ENCODE data around the gene QRSL1. TPM values are rescaled to one million over a fixed set of nuclear protein-coding genes. Genes with fewer than 3 reads are reported as not detected.
"Not testable (repeated sequence)": the region's sequence is repeated elsewhere in the genome, so short reads cannot be mapped to it uniquely, and the experiment has no call there.

Gene QRSL1
- total RNA-seq, 2 experiments from 2014 or later, result 20.1 to 22.2 TPM

GRCh38 chr6:106614592-106615257 lies 14.7 kb upstream of the QRSL1 start:
- Mint-ChIP-seq H3K4me3 (no peak overlapping the region), H3K36me3 (peaks cover 11% of the 10 kb centered on the region), H3K9me3 (no peaks in the 10 kb centered on the region), H3K27me3 (no peaks in the 10 kb centered on the region), H3K4me1 (peaks cover 16% of the 10 kb centered on the region), H3K27ac (no peak overlapping the region)
- no peak for DNase-seq

- Mint-ChIP-seq H3K36me3 (peaks cover 15% of the 10 kb centered on the region), H3K9me3 (no peaks in the 10 kb centered on the region), H3K27ac (no peak overlapping the region), H3K4me1 (peaks cover 16% of the 10 kb centered on the region), H3K27me3 (no peaks in the 10 kb centered on the region), H3K4me3 (no peak overlapping the region)
- DNase-seq, result no peak
Measured at GRCh38 chr6:106617302-106617701, 12.1 kb upstream of the QRSL1 start.

GRCh38 chr6:106617857-106618256 lies 11.5 kb upstream of the QRSL1 start:
- no peak for DNase-seq
- peaks cover 16% of the 10 kb centered on the region for H3K36me3 Mint-ChIP-seq
- H3K4me1 Mint-ChIP-seq, result peaks cover 11% of the 10 kb centered on the region
- H3K9me3 Mint-ChIP-seq, result no peaks in the 10 kb centered on the region
- no peaks in the 10 kb centered on the region for H3K27me3 Mint-ChIP-seq
- H3K27ac Mint-ChIP-seq, result no peak overlapping the region
- H3K4me3 Mint-ChIP-seq, result no peak overlapping the region

- H3K9me3 Mint-ChIP-seq, result no peaks in the 10 kb centered on the region
- H3K4me1 Mint-ChIP-seq, result peaks cover 7% of the 10 kb centered on the region
- H3K4me3 Mint-ChIP-seq, result no peak overlapping the region
- H3K27ac Mint-ChIP-seq, result no peak overlapping the region
- DNase-seq, result no peak
- H3K36me3 Mint-ChIP-seq, result peaks cover 12% of the 10 kb centered on the region
- no peaks in the 10 kb centered on the region for H3K27me3 Mint-ChIP-seq
Measured at GRCh38 chr6:106618324-106618723, 11.1 kb upstream of the QRSL1 start.

- DNase-seq, result no peak
- no peak overlapping the region for H3K27ac Mint-ChIP-seq
- no peak overlapping the region for H3K4me3 Mint-ChIP-seq
- H3K4me1 Mint-ChIP-seq, result peaks cover 1% of the 10 kb centered on the region
- H3K27me3 Mint-ChIP-seq, result no peaks in the 10 kb centered on the region
- H3K9me3 Mint-ChIP-seq, result no peaks in the 10 kb centered on the region
- peaks cover 9% of the 10 kb centered on the region for H3K36me3 Mint-ChIP-seq
Measured at GRCh38 chr6:106619223-106619622, 10.2 kb upstream of the QRSL1 start.

GRCh38 chr6:106620931-106621672 lies 8.3 kb upstream of the QRSL1 start:
- H3K36me3 Mint-ChIP-seq, result peaks cover 8% of the 10 kb centered on the region
- no peak overlapping the region for H3K4me3 Mint-ChIP-seq
- H3K9me3 Mint-ChIP-seq, result no peaks in the 10 kb centered on the region
- H3K4me1 Mint-ChIP-seq, result no peaks in the 10 kb centered on the region
- no peak overlapping the region for H3K27ac Mint-ChIP-seq
- H3K27me3 Mint-ChIP-seq, result no peaks in the 10 kb centered on the region
- DNase-seq, result no peak

GRCh38 chr6:106622412-106622811 lies 7.0 kb upstream of the QRSL1 start:
- DNase-seq, result no peak
- Mint-ChIP-seq H3K27ac (no peak overlapping the region), H3K27me3 (no peaks in the 10 kb centered on the region), H3K36me3 (peaks cover 8% of the 10 kb centered on the region), H3K4me3 (no peak overlapping the region), H3K4me1 (peaks cover 3% of the 10 kb centered on the region), H3K9me3 (no peaks in the 10 kb centered on the region)

- no peaks in the 10 kb centered on the region for H3K27me3 Mint-ChIP-seq
- H3K9me3 Mint-ChIP-seq, result no peaks in the 10 kb centered on the region
- peaks cover 6% of the 10 kb centered on the region for H3K4me1 Mint-ChIP-seq
- peaks cover 8% of the 10 kb centered on the region for H3K36me3 Mint-ChIP-seq
- H3K4me3 Mint-ChIP-seq, result no peak overlapping the region
- H3K27ac Mint-ChIP-seq, result no peak overlapping the region
- no peak for DNase-seq
Measured at GRCh38 chr6:106623039-106623438, 6.3 kb upstream of the QRSL1 start.

GRCh38 chr6:106626485-106626884 lies 2.9 kb upstream of the QRSL1 start:
- DNase-seq, result no peak
- Mint-ChIP-seq H3K4me1 (peaks cover 19% of the 10 kb centered on the region), H3K4me3 (no peak overlapping the region), H3K9me3 (no peaks in the 10 kb centered on the region), H3K36me3 (peaks cover 8% of the 10 kb centered on the region), H3K27ac (no peak overlapping the region), H3K27me3 (no peaks in the 10 kb centered on the region)

- not testable (repeated sequence) for H3K27ac Mint-ChIP-seq, DNase-seq, H3K9me3 Mint-ChIP-seq, H3K27me3 Mint-ChIP-seq, H3K36me3 Mint-ChIP-seq
- Mint-ChIP-seq H3K4me3 (peak overlapping the region; percentile 95), H3K4me1 (peaks cover 24% of the 10 kb centered on the region)
Measured at GRCh38 chr6:106627760-106628159, 1.6 kb upstream of the QRSL1 start.

- no peak for DNase-seq
- Mint-ChIP-seq H3K27me3 (no peaks in the 10 kb centered on the region), H3K27ac (peak overlapping the region; percentile 99), H3K4me3 (peak overlapping the region; percentile 95), H3K9me3 (no peaks in the 10 kb centered on the region), H3K4me1 (peaks cover 25% of the 10 kb centered on the region), H3K36me3 (peaks cover 3% of the 10 kb centered on the region)
Measured at GRCh38 chr6:106628658-106629102, 698 bp upstream of the QRSL1 start.

- peak overlapping the region; percentile 99 for H3K27ac Mint-ChIP-seq
- H3K4me1 Mint-ChIP-seq, result peaks cover 28% of the 10 kb centered on the region
- H3K27me3 Mint-ChIP-seq, result no peaks in the 10 kb centered on the region
- H3K4me3 Mint-ChIP-seq, result peak overlapping the region; percentile 95
- no peak for DNase-seq
- H3K36me3 Mint-ChIP-seq, result peaks cover 8% of the 10 kb centered on the region
- H3K9me3 Mint-ChIP-seq, result no peaks in the 10 kb centered on the region
Measured at GRCh38 chr6:106629859-106630163, 433 bp downstream of the QRSL1 start.

GRCh38 chr6:106630366-106630765 lies 988 bp downstream of the QRSL1 start:
- Mint-ChIP-seq H3K36me3 (peaks cover 8% of the 10 kb centered on the region), H3K27ac (peak overlapping the region; percentile 99), H3K27me3 (no peaks in the 10 kb centered on the region), H3K9me3 (no peaks in the 10 kb centered on the region), H3K4me1 (peaks cover 30% of the 10 kb centered on the region), H3K4me3 (peak overlapping the region; percentile 95)
- no peak for DNase-seq

GRCh38 chr6:106631346-106631745 lies 2.0 kb downstream of the QRSL1 start:
- Mint-ChIP-seq H3K4me1 (peaks cover 30% of the 10 kb centered on the region), H3K27ac (no peak overlapping the region), H3K4me3 (no peak overlapping the region), H3K36me3 (peaks cover 8% of the 10 kb centered on the region), H3K27me3 (no peaks in the 10 kb centered on the region), H3K9me3 (no peaks in the 10 kb centered on the region)
- no peak for DNase-seq

GRCh38 chr6:106634565-106634964 lies 5.2 kb downstream of the QRSL1 start:
- no peak for DNase-seq
- no peaks in the 10 kb centered on the region for H3K27me3 Mint-ChIP-seq
- peaks cover 15% of the 10 kb centered on the region for H3K36me3 Mint-ChIP-seq
- H3K9me3 Mint-ChIP-seq, result no peaks in the 10 kb centered on the region
- H3K27ac Mint-ChIP-seq, result no peak overlapping the region
- peaks cover 29% of the 10 kb centered on the region for H3K4me1 Mint-ChIP-seq
- H3K4me3 Mint-ChIP-seq, result no peak overlapping the region
